GM10266 (cell line): ENCODE data around the gene BMPER.

ENCODE experiments used
- DNase-seq: peaks from one replicate; pipeline ENCODE4 v3.0.0; 2012; ENCODE audit errors: extremely low spot score
- CTCF ChIP-seq: IDR thresholded peaks from 2 replicates; pipeline ENCODE4 v1.5.1; 2012; ENCODE audit warnings: mild to moderate bottlenecking, low read depth; ENCODE audit not compliant: control insufficient read depth, insufficient read depth; ENCODE audit errors: missing control alignments

Gene BMPER

GRCh38 chr7:33923440-33924229 lies 18.3 kb downstream of the BMPER start:
- no peak for TF ChIP-seq CTCF
- DNase-seq, result no peak

DNA sequence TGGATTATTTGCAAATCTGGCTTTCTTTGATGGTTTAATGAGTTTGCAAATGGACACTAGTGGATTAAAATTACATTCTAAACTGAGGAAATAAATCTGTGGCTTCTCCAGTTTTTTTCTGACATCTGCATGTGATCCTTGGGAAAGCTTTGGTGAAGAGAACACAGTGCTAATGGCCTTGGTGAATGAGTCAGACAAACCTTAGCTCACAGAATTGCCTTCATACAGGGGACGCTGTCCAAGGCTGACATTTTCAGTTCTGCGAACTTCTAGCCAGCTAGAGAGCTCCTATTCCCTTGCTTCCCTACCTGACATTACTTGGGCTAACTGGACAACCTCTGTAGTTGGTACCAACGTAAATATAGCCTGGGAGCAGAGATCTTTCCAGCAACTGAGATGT lies 21.2 kb downstream of the BMPER start:
- DNase-seq, result no peak
- TF ChIP-seq CTCF, result no peak

- no peak for DNase-seq
- TF ChIP-seq CTCF, result no peak
These were observed 23.6 kb downstream of the BMPER start for GRCh38 chr7:33928986-33929385.

- no peak for DNase-seq
- TF ChIP-seq CTCF, result no peak
These were observed 26.9 kb downstream of the BMPER start for GRCh38 chr7:33932221-33932620.

GRCh38 chr7:33932832-33933468 lies 27.6 kb downstream of the BMPER start:
- peak; percentile 60 for DNase-seq
- peak; percentile 97 for TF ChIP-seq CTCF

DNA sequence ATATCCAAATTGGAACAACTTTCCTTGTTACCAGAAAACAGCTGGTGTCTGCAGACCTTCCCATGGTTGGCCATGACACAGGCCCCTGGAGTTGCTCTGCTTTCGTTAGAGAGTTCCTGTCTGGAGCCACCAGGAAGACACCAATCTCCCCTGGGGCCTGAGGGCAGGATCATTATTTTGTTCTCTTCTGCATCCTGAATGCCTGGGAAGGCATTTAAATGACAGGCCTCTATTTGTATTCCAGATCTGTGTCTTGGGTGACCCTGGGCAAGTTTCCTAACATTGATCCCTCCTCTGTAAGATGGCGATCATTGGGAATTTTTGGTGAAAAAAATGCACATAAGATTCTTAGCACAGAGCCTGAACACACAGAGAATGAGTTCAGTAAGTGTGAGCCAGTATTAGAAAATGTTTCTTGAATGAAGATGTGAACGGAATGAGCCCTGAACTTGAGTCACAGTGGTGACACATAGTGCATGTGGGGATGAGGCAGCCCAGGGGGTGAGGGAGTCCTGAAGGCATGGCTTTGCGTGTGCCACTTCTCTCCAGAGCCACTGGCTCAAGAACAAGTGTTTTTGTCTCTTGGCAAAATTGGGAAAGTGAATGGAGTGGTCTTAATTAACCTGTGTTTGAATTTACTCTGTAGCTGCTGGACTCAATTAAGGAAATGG lies 28.4 kb downstream of the BMPER start:
- no peak for TF ChIP-seq CTCF
- no peak for DNase-seq

GRCh38 chr7:33934391-33934790 lies 29.1 kb downstream of the BMPER start:
- TF ChIP-seq CTCF, result no peak
- DNase-seq, result no peak
